CD4-positive, CD25-positive, alpha-beta regulatory T cell (primary cell): ENCODE data around the gene TCEAL4. TPM values are rescaled to one million over a fixed set of nuclear protein-coding genes. Genes with fewer than 3 reads are reported as not detected.

Source experiments
- ATAC-seq, 2 donors: fragments of 150-1000 bp; cut with Tn5 transposase; one replicate each; pipeline ENCODE4 v1.10.0; 2021; ENCODE audit warnings: low read depth in 2 of 2, moderate number of reproducible peaks in 2 of 2, moderate library complexity in 1 of 2
- DNase-seq, 3 donors: peaks; one replicate each; pipeline versions ENCODE4 v3.0.0 to v3.0.0-alpha.2; 2012 to 2022; ENCODE audit warnings: mixed read lengths in 1 of 3
- H3K27ac ChIP-seq: one replicate; pipeline ENCODE4 v1.7.0; 2013; ENCODE audit warnings: mild to moderate bottlenecking, low read length; ENCODE audit not compliant: insufficient read depth, poor library complexity, severe bottlenecking
- H3K27me3 ChIP-seq: one replicate; pipeline ENCODE4 v1.7.0; 2013; ENCODE audit warnings: low read length; ENCODE audit not compliant: control insufficient read depth, insufficient read depth
- H3K36me3 ChIP-seq: one replicate; pipeline ENCODE4 v1.7.0; 2013; ENCODE audit warnings: mild to moderate bottlenecking, low read length, moderate library complexity; ENCODE audit not compliant: control insufficient read depth, insufficient read depth
- H3K4me1 ChIP-seq: 2 replicates; pipeline ENCODE4 v1.7.0; 2013; ENCODE audit warnings: mild to moderate bottlenecking, low read length; ENCODE audit not compliant: insufficient read depth, control insufficient read depth, poor library complexity, severe bottlenecking
- H3K4me3 ChIP-seq: one replicate; pipeline ENCODE4 v1.7.0; 2013; ENCODE audit warnings: low read depth, mild to moderate bottlenecking, low read length, moderate library complexity
- H3K9me3 ChIP-seq, 2 experiments: 1 replicate in 1 of 2; 2 replicates in 1 of 2; pipeline ENCODE4 v1.7.0; 2013; ENCODE audit warnings: low read length in 2 of 2, mild to moderate bottlenecking in 1 of 2, moderate library complexity in 1 of 2; ENCODE audit not compliant: control insufficient read depth in 2 of 2
- H3K27ac Mint-ChIP-seq, 3 donors: one replicate each; pipeline ENCODE4 v1.8.0; 2020 to 2022; ENCODE audit warnings: mild to moderate bottlenecking in 3 of 3, mixed read lengths in 3 of 3, moderate library complexity in 2 of 3
- H3K27me3 Mint-ChIP-seq: one replicate; pipeline ENCODE4 v1.8.0; 2022; ENCODE audit warnings: mild to moderate bottlenecking, mixed read lengths
- H3K36me3 Mint-ChIP-seq: one replicate; pipeline ENCODE4 v1.8.0; 2020; ENCODE audit warnings: mixed read lengths
- H3K4me1 Mint-ChIP-seq, 4 donors: one replicate each; pipeline ENCODE4 v1.8.0; 2020 to 2022; ENCODE audit warnings: mixed read lengths in 4 of 4, mild to moderate bottlenecking in 1 of 4
- H3K4me3 Mint-ChIP-seq, 4 donors: one replicate each; pipeline ENCODE4 v1.8.0; 2020 to 2022; ENCODE audit warnings: mild to moderate bottlenecking in 4 of 4, mixed read lengths in 4 of 4, moderate library complexity in 3 of 4
- H3K9me3 Mint-ChIP-seq, 7 donors: one replicate each; pipeline ENCODE4 v1.8.0; 2020 to 2022; ENCODE audit warnings: mixed read lengths in 7 of 7, mild to moderate bottlenecking in 3 of 7, moderate library complexity in 2 of 7
- polyA plus RNA-seq, 4 donors: library from polyadenylated mRNA; unstranded; fragments of 300-500 nt; fragmentation: Illumina TruSeq; gene quantifications; one replicate each; pipeline ENCODE4 v1.2.3, GENCODE V29; 2021
- total RNA-seq: library from RNA; stranded (reverse); gene quantifications from one replicate; pipeline ENCODE4 v1.2.3, GENCODE V29; 2022

TCEAL4 gene
- total and polyA plus RNA-seq, 5 donors from 2014 or later = 12.0 to 35.1 (median 23.5) TPM

GRCh38 chrX:103565197-103565596 is 20.1 kb upstream of the TCEAL4 start:
- H3K4me3 ChIP-seq = no peak overlapping the region
- Mint-ChIP-seq H3K9me3 (peaks cover 0 to 3% (median 0%) of the 10 kb centered on the region in 7 donors), H3K4me3 (no peak overlapping the region), H3K27me3 (peaks cover 13% of the 10 kb centered on the region), H3K27ac (no peak overlapping the region), H3K4me1 (no peaks in the 10 kb centered on the region), H3K36me3 (no peaks in the 10 kb centered on the region)
- DNase-seq (no peak), ATAC-seq (no peak)
- H3K27me3 ChIP-seq = peaks cover 5% of the 10 kb centered on the region
- no peak overlapping the region for H3K27ac ChIP-seq
- H3K36me3 ChIP-seq = no peaks in the 10 kb centered on the region
- no peaks in the 10 kb centered on the region for H3K4me1 ChIP-seq
- H3K9me3 ChIP-seq = no peaks in the 10 kb centered on the region

DNA sequence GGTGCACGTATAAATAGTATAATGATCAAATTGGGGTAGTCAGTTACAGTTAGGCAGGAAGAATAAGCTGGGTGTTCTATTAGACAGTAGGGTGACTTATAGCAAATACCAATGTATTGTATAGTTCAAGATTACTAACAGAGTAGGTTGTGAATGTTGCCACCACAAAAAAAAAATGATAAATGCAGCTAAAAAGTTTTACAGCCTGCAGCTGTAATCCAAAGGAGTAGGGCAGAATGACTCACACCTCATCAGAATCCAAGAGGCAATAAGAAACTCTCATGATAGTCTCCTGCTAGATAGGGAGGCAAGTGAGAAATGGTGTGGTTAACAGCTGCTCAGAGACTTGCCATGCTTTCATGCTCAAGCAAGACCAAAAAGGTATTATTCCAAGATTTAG is 19.6 kb upstream of the TCEAL4 start:
- Mint-ChIP-seq H3K27me3 (peaks cover 13% of the 10 kb centered on the region), H3K36me3 (no peaks in the 10 kb centered on the region), H3K4me1 (no peaks in the 10 kb centered on the region), H3K27ac (no peak overlapping the region), H3K4me3 (no peak overlapping the region), H3K9me3 (peaks cover 0 to 3% (median 0%) of the 10 kb centered on the region in 7 donors)
- DNase-seq (no peak), ATAC-seq (no peak)
- H3K36me3 ChIP-seq = no peaks in the 10 kb centered on the region
- H3K4me1 ChIP-seq = no peaks in the 10 kb centered on the region
- H3K9me3 ChIP-seq = no peaks in the 10 kb centered on the region
- peaks cover 5% of the 10 kb centered on the region for H3K27me3 ChIP-seq
- no peak overlapping the region for H3K4me3 ChIP-seq
- H3K27ac ChIP-seq = no peak overlapping the region

DNA sequence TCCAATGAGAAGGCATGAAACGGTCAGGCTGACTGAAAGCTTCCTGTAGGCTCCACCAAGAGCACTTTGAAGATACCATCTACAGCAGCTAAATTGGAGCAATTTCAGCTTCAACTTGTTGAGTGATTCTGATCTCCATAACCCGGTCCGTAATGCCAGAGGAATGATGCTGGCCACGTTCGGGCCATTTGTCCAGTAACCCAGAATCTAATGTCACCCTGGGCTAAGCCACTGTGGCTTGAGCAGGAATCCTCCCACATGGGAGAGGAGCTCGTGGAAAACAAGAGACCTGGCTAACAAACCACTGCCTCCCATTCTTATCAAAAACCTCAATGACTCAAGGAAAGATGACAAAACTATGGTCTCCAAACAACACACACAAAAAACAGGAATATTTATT is 14.2 kb upstream of the TCEAL4 start:
- H3K4me3 Mint-ChIP-seq = no peak overlapping the region
- no peak overlapping the region for H3K27ac Mint-ChIP-seq
- Histone ChIP-seq H3K9me3 (no peaks in the 10 kb centered on the region), H3K4me3 (no peak overlapping the region), H3K36me3 (no peaks in the 10 kb centered on the region), H3K27me3 (peaks cover 3% of the 10 kb centered on the region), H3K4me1 (no peaks in the 10 kb centered on the region), H3K27ac (no peak overlapping the region)
- H3K4me1 Mint-ChIP-seq = no peaks in the 10 kb centered on the region
- DNase-seq (no peak), ATAC-seq (no peak)
- H3K27me3 Mint-ChIP-seq = peaks cover 19% of the 10 kb centered on the region
- no peaks in the 10 kb centered on the region for H3K9me3 Mint-ChIP-seq
- H3K36me3 Mint-ChIP-seq = no peaks in the 10 kb centered on the region

- DNase-seq = no peak
- Mint-ChIP-seq H3K36me3 (no peaks in the 10 kb centered on the region), H3K4me3 (no peak overlapping the region)
These were observed 13.6 kb upstream of the TCEAL4 start for GRCh38 chrX:103571726-103572125.

GRCh38 chrX:103573202-103573601 is 12.1 kb upstream of the TCEAL4 start:
- H3K36me3 ChIP-seq = no peaks in the 10 kb centered on the region
- Mint-ChIP-seq H3K4me1 (no peaks in the 10 kb centered on the region), H3K27ac (no peak overlapping the region), H3K9me3 (peaks cover 0 to 1% (median 0%) of the 10 kb centered on the region in 7 donors), H3K27me3 (peaks cover 18% of the 10 kb centered on the region), H3K4me3 (no peak overlapping the region), H3K36me3 (no peaks in the 10 kb centered on the region)
- H3K27ac ChIP-seq = no peak overlapping the region
- DNase-seq (no peak), ATAC-seq (no peak)
- no peaks in the 10 kb centered on the region for H3K9me3 ChIP-seq
- no peaks in the 10 kb centered on the region for H3K27me3 ChIP-seq
- H3K4me3 ChIP-seq = no peak overlapping the region
- H3K4me1 ChIP-seq = no peaks in the 10 kb centered on the region

More at GRCh38 chrX:103571726-103572125, 13.6 kb upstream of the TCEAL4 start:
- Histone ChIP-seq H3K4me1 (no peaks in the 10 kb centered on the region), H3K27ac (no peak overlapping the region), H3K4me3 (no peak overlapping the region), H3K36me3 (no peaks in the 10 kb centered on the region), H3K9me3 (no peaks in the 10 kb centered on the region), H3K27me3 (peaks cover 3% of the 10 kb centered on the region)
- Mint-ChIP-seq H3K9me3 (no peaks in the 10 kb centered on the region), H3K4me1 (no peaks in the 10 kb centered on the region), H3K27ac (no peak overlapping the region), H3K27me3 (peaks cover 19% of the 10 kb centered on the region)
- no peak for ATAC-seq

DNA sequence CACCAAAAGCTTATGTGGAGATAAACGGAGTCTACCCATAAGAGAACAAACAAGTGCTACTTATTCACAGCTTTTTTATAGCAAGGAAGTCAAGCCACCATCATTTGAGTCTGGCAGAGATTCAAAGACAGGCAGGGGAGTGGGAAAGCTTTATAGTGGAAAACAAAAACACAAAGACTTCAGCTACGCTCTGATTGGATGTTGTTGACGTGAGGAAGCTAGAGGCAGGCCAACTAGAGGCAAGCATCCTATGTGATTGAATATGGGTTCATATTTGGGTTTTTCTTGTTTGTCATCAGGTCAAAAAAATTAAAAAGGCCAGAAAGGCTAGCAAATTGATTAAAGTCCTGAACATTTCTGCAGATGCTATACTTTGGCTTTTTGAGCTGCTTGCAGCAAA is 719 bp upstream of the TCEAL4 start:
- H3K27ac ChIP-seq = no peak overlapping the region
- Mint-ChIP-seq H3K4me3 (peak overlapping the region in 3 of 4 donors; percentile 24 to 58 (median 44)), H3K4me1 (peaks cover 0 to 14% (median 10%) of the 10 kb centered on the region in 4 donors), H3K36me3 (no peaks in the 10 kb centered on the region), H3K9me3 (no peaks in the 10 kb centered on the region), H3K27me3 (peaks cover 6% of the 10 kb centered on the region), H3K27ac (peak overlapping the region in 1 of 3 donors; percentile 90)
- ATAC-seq = no peak
- H3K36me3 ChIP-seq = no peaks in the 10 kb centered on the region
- H3K27me3 ChIP-seq = no peaks in the 10 kb centered on the region
- peaks cover 4% of the 10 kb centered on the region for H3K4me1 ChIP-seq
- DNase-seq = no peak
- no peaks in the 10 kb centered on the region for H3K9me3 ChIP-seq
- peak overlapping the region; percentile 62 for H3K4me3 ChIP-seq

DNA sequence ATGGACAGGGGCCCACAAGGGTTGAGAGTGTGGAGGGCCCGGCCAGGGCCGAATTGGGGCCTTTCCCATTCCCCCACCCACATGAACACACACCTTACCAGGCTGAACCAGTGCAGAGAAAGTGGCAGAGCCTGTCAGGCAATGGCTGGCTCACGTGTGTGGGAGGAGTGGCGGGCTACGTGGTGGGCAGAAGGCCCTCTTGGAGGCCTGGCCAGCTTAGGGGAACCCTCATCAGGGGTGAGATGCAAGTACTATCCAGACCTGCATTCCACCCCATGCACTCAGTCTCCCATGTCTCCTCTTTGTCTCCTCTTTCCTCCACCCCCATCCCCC is 965 bp downstream of the TCEAL4 start:
- no peaks in the 10 kb centered on the region for H3K27me3 Mint-ChIP-seq
- ATAC-seq = no peak
- H3K4me1 Mint-ChIP-seq = peaks cover 8 to 25% (median 16%) of the 10 kb centered on the region in 4 donors
- DNase-seq = no peak
- peak overlapping the region; percentile 70 to 92 (median 90) for H3K4me3 Mint-ChIP-seq
- no peaks in the 10 kb centered on the region for H3K36me3 ChIP-seq
- H3K4me3 ChIP-seq = peak overlapping the region; percentile 62
- no peaks in the 10 kb centered on the region for H3K9me3 Mint-ChIP-seq
- H3K4me1 ChIP-seq = peaks cover 4% of the 10 kb centered on the region
- H3K36me3 Mint-ChIP-seq = no peaks in the 10 kb centered on the region
- H3K27me3 ChIP-seq = no peaks in the 10 kb centered on the region
- H3K27ac ChIP-seq = no peak overlapping the region
- H3K9me3 ChIP-seq = no peaks in the 10 kb centered on the region
- H3K27ac Mint-ChIP-seq = peak overlapping the region in 1 of 3 donors; percentile 90

DNA sequence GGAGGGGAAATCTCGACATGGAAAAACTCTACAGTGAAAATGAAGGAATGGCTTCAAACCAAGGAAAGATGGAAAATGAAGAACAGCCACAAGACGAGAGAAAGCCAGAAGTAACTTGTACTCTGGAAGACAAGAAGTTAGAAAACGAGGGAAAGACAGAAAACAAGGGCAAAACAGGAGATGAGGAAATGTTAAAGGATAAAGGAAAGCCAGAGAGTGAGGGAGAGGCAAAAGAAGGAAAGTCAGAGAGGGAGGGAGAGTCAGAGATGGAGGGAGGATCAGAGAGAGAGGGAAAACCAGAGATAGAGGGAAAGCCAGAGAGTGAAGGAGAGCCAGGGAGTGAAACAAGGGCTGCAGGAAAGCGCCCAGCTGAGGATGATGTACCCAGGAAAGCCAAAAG is 1.3 kb downstream of the TCEAL4 start:
- H3K27me3 ChIP-seq = no peaks in the 10 kb centered on the region
- no peak overlapping the region for H3K27ac ChIP-seq
- no peaks in the 10 kb centered on the region for H3K36me3 ChIP-seq
- Mint-ChIP-seq H3K4me1 (peaks cover 8 to 27% (median 18%) of the 10 kb centered on the region in 4 donors), H3K4me3 (peak overlapping the region; percentile 70 to 92 (median 84)), H3K27me3 (no peaks in the 10 kb centered on the region), H3K27ac (peak overlapping the region in 1 of 3 donors; percentile 90), H3K36me3 (no peaks in the 10 kb centered on the region), H3K9me3 (peaks cover 0 to 1% (median 0%) of the 10 kb centered on the region in 7 donors)
- H3K4me3 ChIP-seq = no peak overlapping the region
- peaks cover 4% of the 10 kb centered on the region for H3K4me1 ChIP-seq
- ATAC-seq (no peak), DNase-seq (no peak)
- H3K9me3 ChIP-seq = no peaks in the 10 kb centered on the region
